GM21528 (cell line): ENCODE measurements around the gene MFSD6L.
"Not testable (repeated sequence)": the region's sequence is repeated elsewhere in the genome, so short reads cannot be mapped to it uniquely, and the experiment has no call there.

Experiments used
- ATAC-seq: cut with Tn5 transposase; IDR thresholded peaks from one replicate; pipeline ENCODE4 v1.9.1; 2021; ENCODE audit warnings: mild to moderate bottlenecking, moderate library complexity; ENCODE audit not compliant: unreplicated experiment, low FRiP score

MFSD6L gene

GRCh38 chr17:8826808-8827435 lies 27.8 kb upstream of the MFSD6L start:
- no peak for ATAC-seq

GRCh38 chr17:8825802-8826201 lies 26.6 kb upstream of the MFSD6L start:
- ATAC-seq: no peak

GRCh38 chr17:8823279-8823678 lies 24.1 kb upstream of the MFSD6L start:
- ATAC-seq: no peak

- no peak for ATAC-seq
These were observed 23.4 kb upstream of the MFSD6L start for GRCh38 chr17:8822401-8823035.

GRCh38 chr17:8821446-8822105 lies 22.4 kb upstream of the MFSD6L start:
- no peak for ATAC-seq

- ATAC-seq: no peak
These were observed 21.3 kb upstream of the MFSD6L start for GRCh38 chr17:8820311-8821010.

GRCh38 chr17:8818654-8819330 lies 19.6 kb upstream of the MFSD6L start:
- no peak for ATAC-seq

- ATAC-seq: no peak
These were observed 18.9 kb upstream of the MFSD6L start for GRCh38 chr17:8818047-8818446.

GRCh38 chr17:8806926-8807550 lies 7.9 kb upstream of the MFSD6L start:
- peak; percentile 84 for ATAC-seq

- ATAC-seq: peak; percentile 33
These were observed 7.2 kb upstream of the MFSD6L start for GRCh38 chr17:8806253-8806925.

GRCh38 chr17:8805396-8805795 lies 6.2 kb upstream of the MFSD6L start:
- not testable (repeated sequence) for ATAC-seq

- no peak for ATAC-seq
These were observed 4.6 kb upstream of the MFSD6L start for GRCh38 chr17:8803531-8804420.

GRCh38 chr17:8801135-8801840 lies 2.1 kb upstream of the MFSD6L start:
- no peak for ATAC-seq

GRCh38 chr17:8800656-8801055 lies 1.5 kb upstream of the MFSD6L start:
- ATAC-seq: no peak

GRCh38 chr17:8799570-8800212 lies 526 bp upstream of the MFSD6L start:
- ATAC-seq: no peak

- ATAC-seq: no peak
These were observed 854 bp downstream of the MFSD6L start for GRCh38 chr17:8798176-8798845.

GRCh38 chr17:8797621-8798175 lies 1.5 kb downstream of the MFSD6L start:
- no peak for ATAC-seq
